ENCODE data around the gene PRX.

DNA sequence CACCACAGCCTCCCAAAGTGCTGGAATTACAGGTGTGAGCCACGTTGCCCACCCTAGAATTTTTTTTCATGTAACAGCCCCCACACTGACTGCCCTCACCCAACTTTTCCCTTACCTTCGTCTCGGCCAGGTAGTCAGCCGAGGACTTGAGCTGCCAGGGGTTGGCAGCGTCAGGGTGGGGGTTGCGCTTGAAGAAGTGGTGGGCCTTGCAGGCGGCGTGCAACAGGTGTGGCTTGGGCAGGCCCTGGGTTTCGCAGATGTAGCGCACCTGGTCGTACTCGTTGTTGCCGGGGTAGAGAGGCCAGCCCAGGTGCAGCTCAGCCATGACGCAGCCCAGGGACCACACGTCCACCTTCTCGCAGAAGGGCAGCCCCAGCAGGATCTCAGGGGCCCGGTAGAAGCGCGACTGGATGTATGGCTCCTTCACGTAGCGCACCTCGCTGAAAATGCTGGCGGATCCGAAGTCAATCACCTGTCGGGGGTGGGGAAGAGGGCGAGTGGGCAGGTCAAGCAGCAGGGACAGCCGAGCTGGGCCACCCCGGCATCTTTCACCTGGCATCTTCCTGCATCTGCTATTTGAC lies 29.4 kb downstream of the PRX start:
- TF ChIP-seq JUND (IDR thresholded peaks at IDR 0.05) (no peak), CTCF (IDR thresholded peaks at IDR 0.05; ENCODE audit: low read depth, low read length, missing input control) (no peak), GABPA (IDR thresholded peaks at IDR 0.05 in 1 of 2, conservative IDR thresholded peaks at IDR 0.05 in 1 of 2) (no peak), YY1 (IDR thresholded peaks at IDR 0.05) (no peak), MAX (IDR thresholded peaks at IDR 0.05) (no peak), RAD21 (IDR thresholded peaks at IDR 0.05) (no peak), EGR1 (IDR thresholded peaks at IDR 0.05; ENCODE audit: low read depth in 2 of 2) (no peak), NR2F2 (IDR thresholded peaks at IDR 0.05) (no peak), TAF1 (conservative IDR thresholded peaks at IDR 0.05) (no peak), RXRA (IDR thresholded peaks at IDR 0.05) (no peak)
- TF ChIP-seq, protein P1, sequence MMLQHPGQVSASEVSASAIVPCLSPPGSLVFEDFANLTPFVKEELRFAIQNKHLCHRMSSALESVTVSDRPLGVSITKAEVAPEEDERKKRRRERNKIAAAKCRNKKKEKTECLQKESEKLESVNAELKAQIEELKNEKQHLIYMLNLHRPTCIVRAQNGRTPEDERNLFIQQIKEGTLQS (IDR thresholded peaks at IDR 0.05): no peak
- TF ChIP-seq, protein P2, sequence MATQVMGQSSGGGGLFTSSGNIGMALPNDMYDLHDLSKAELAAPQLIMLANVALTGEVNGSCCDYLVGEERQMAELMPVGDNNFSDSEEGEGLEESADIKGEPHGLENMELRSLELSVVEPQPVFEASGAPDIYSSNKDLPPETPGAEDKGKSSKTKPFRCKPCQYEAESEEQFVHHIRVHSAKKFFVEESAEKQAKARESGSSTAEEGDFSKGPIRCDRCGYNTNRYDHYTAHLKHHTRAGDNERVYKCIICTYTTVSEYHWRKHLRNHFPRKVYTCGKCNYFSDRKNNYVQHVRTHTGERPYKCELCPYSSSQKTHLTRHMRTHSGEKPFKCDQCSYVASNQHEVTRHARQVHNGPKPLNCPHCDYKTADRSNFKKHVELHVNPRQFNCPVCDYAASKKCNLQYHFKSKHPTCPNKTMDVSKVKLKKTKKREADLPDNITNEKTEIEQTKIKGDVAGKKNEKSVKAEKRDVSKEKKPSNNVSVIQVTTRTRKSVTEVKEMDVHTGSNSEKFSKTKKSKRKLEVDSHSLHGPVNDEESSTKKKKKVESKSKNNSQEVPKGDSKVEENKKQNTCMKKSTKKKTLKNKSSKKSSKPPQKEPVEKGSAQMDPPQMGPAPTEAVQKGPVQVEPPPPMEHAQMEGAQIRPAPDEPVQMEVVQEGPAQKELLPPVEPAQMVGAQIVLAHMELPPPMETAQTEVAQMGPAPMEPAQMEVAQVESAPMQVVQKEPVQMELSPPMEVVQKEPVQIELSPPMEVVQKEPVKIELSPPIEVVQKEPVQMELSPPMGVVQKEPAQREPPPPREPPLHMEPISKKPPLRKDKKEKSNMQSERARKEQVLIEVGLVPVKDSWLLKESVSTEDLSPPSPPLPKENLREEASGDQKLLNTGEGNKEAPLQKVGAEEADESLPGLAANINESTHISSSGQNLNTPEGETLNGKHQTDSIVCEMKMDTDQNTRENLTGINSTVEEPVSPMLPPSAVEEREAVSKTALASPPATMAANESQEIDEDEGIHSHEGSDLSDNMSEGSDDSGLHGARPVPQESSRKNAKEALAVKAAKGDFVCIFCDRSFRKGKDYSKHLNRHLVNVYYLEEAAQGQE (IDR thresholded peaks at IDR 0.05): no peak
